Activated CD4-positive, alpha-beta T cell treated with anti-CD3 and anti-CD28 coated beads for 36 hours (primary cell): ENCODE measurements around the gene CFAP161. TPM values are rescaled to one million over a fixed set of nuclear protein-coding genes. Genes with fewer than 3 reads are reported as not detected.

Experiments used
- ATAC-seq: fragments of 200-7000 bp; cut with Tn5 transposase; one replicate; pipeline ENCODE4 v1.10.0; 2021; ENCODE audit warnings: mild to moderate bottlenecking, moderate library complexity
- CTCF ChIA-PET: fragments of 350-600 bp; sonication (Branson Sonifier 250); formaldehyde crosslinking; loops from one replicate; lab custom pipeline; 2021; ENCODE audit warnings: antibody characterized with exemption; lab: Charles Lee
- POLR2A ChIA-PET: fragments of 350-600 bp; sonication (Branson Sonifier 250); formaldehyde crosslinking; loops from one replicate; lab custom pipeline; 2021; ENCODE audit warnings: antibody characterized with exemption, inconsistent platforms; lab: Charles Lee
- DNase-seq: peaks from one replicate; pipeline ENCODE4 v3.0.0-alpha.2; 2020
- H3K27ac Mint-ChIP-seq: one replicate; pipeline ENCODE4 v1.8.0; 2021; ENCODE audit warnings: mixed read lengths
- H3K27me3 Mint-ChIP-seq: one replicate; pipeline ENCODE4 v1.8.0; 2021; ENCODE audit warnings: mixed read lengths
- H3K36me3 Mint-ChIP-seq: one replicate; pipeline ENCODE4 v1.8.0; 2021; ENCODE audit warnings: low read depth, mixed read lengths
- H3K4me1 Mint-ChIP-seq: one replicate; pipeline ENCODE4 v1.8.0; 2021; ENCODE audit warnings: mixed read lengths
- H3K4me3 Mint-ChIP-seq: one replicate; pipeline ENCODE4 v1.8.0; 2021; ENCODE audit warnings: mild to moderate bottlenecking, moderate library complexity, mixed read lengths
- H3K9me3 Mint-ChIP-seq: one replicate; pipeline ENCODE4 v1.8.0; 2021; ENCODE audit warnings: low read depth, mixed read lengths
- intact Hi-C, 2 experiments: fragments of 100-400 bp; cut with DNase I in 1 of 2; cut with micrococcal nuclease in 1 of 2; formaldehyde crosslinking; loops; one replicate each; pipeline versions ENCODE4 v1.14.2 to v1.15.1; 2022 to 2024; cut with DNase I, micrococcal nuclease
- total RNA-seq, 2 experiments: library from RNA; stranded (reverse); gene quantifications; one replicate each; pipeline ENCODE4 v1.2.3, GENCODE V29; 2021

The CFAP161 gene
- not detected for total RNA-seq

GRCh38 chr15:81133782-81134461 lies at the start of gene CFAP161:
Gene CFAP161, plus strand, starts transcription at chr15:81134270. Its CDS starts 60 bp downstream, at chr15:81134330.
- Mint-ChIP-seq H3K4me3 (peak within 1 kb of the TSS; percentile 18), H3K36me3 (peaks cover 3% of the 10 kb centered on the region), H3K27ac (no peak within 1 kb of the TSS), H3K4me1 (peaks cover 2% of the 10 kb centered on the region), H3K27me3 (peaks cover 45% of the 10 kb centered on the region), H3K9me3 (no peaks in the 10 kb centered on the region)
- ChIA-PET CTCF (interaction anchor here (0.7 to 2.0 kb wide), 2 partner anchors 132 to 707 kb away, joined by 3 to 10 read pairs; no protein-coding TSS in a partner anchor), POLR2A (no interaction called here)
- intact Hi-C loops: no loop called here
- ATAC-seq (peak; percentile 86), DNase-seq (peak; percentile 70)

GRCh38 chr15:81084716-81085115 lies 49.4 kb upstream of the CFAP161 start:
- Mint-ChIP-seq H3K36me3 (no peaks in the 10 kb centered on the region), H3K4me3 (no peak overlapping the region), H3K4me1 (peaks cover 6% of the 10 kb centered on the region), H3K9me3 (no peaks in the 10 kb centered on the region), H3K27ac (no peak overlapping the region), H3K27me3 (peaks cover 3% of the 10 kb centered on the region)
- CTCF ChIA-PET: interaction anchor here (1.8 to 2.1 kb wide), 2 partner anchors 181 kb away, joined by 3 to 6 read pairs; no protein-coding TSS in a partner anchor
- DNase-seq (no peak), ATAC-seq (no peak)
- intact Hi-C loops: no loop called here
- POLR2A ChIA-PET: no interaction called here

GRCh38 chr15:81085213-81085612 lies 48.9 kb upstream of the CFAP161 start:
- ATAC-seq: no peak
- POLR2A ChIA-PET: no interaction called here
- H3K4me3 Mint-ChIP-seq: no peak overlapping the region
- CTCF ChIA-PET: interaction anchor here (2.1 kb wide), 1 partner anchor 181 kb away, joined by 6 read pairs; no protein-coding TSS in a partner anchor
- peaks cover 6% of the 10 kb centered on the region for H3K27me3 Mint-ChIP-seq
- no peaks in the 10 kb centered on the region for H3K9me3 Mint-ChIP-seq
- H3K36me3 Mint-ChIP-seq: no peaks in the 10 kb centered on the region
- H3K27ac Mint-ChIP-seq: no peak overlapping the region
- H3K4me1 Mint-ChIP-seq: peaks cover 6% of the 10 kb centered on the region
- intact Hi-C loops: no loop called here
- DNase-seq: no peak

- CTCF ChIA-PET: interaction anchor here (0.5 to 2.1 kb wide), 2 partner anchors 27 to 180 kb away, joined by 3 to 6 read pairs; no protein-coding TSS in a partner anchor
- no peaks in the 10 kb centered on the region for H3K9me3 Mint-ChIP-seq
- H3K36me3 Mint-ChIP-seq: peaks cover 1% of the 10 kb centered on the region
- POLR2A ChIA-PET: no interaction called here
- H3K27ac Mint-ChIP-seq: no peak overlapping the region
- no peak for DNase-seq
- intact Hi-C loops: no loop called here
- H3K4me1 Mint-ChIP-seq: peaks cover 6% of the 10 kb centered on the region
- no peak overlapping the region for H3K4me3 Mint-ChIP-seq
- peaks cover 7% of the 10 kb centered on the region for H3K27me3 Mint-ChIP-seq
- ATAC-seq: no peak
These were observed 48.2 kb upstream of the CFAP161 start for GRCh38 chr15:81085898-81086297.

- Mint-ChIP-seq H3K9me3 (no peaks in the 10 kb centered on the region), H3K36me3 (peaks cover 1% of the 10 kb centered on the region), H3K4me1 (peaks cover 6% of the 10 kb centered on the region), H3K27ac (no peak overlapping the region), H3K27me3 (peaks cover 9% of the 10 kb centered on the region), H3K4me3 (no peak overlapping the region)
- ATAC-seq: no peak
- intact Hi-C loops: no loop called here
- DNase-seq: no peak
- POLR2A ChIA-PET: no interaction called here
- CTCF ChIA-PET: interaction anchor here (0.6 kb wide), 1 partner anchor 180 kb away, joined by 3 read pairs; no protein-coding TSS in a partner anchor
These were observed 47.0 kb upstream of the CFAP161 start for GRCh38 chr15:81087066-81087465.

- Mint-ChIP-seq H3K27ac (no peak overlapping the region), H3K27me3 (peaks cover 14% of the 10 kb centered on the region), H3K36me3 (peaks cover 1% of the 10 kb centered on the region), H3K4me1 (peaks cover 6% of the 10 kb centered on the region), H3K4me3 (no peak overlapping the region), H3K9me3 (no peaks in the 10 kb centered on the region)
- ChIA-PET CTCF (interaction anchor here (0.6 kb wide), 1 partner anchor 179 kb away, joined by 3 read pairs; no protein-coding TSS in a partner anchor), POLR2A (no interaction called here)
- DNase-seq (no peak), ATAC-seq (no peak)
- intact Hi-C loops: no loop called here
These were observed 46.4 kb upstream of the CFAP161 start for GRCh38 chr15:81087694-81088093.

- intact Hi-C loops: no loop called here
- no peak overlapping the region for H3K4me3 Mint-ChIP-seq
- POLR2A ChIA-PET: no interaction called here
- ATAC-seq (no peak), DNase-seq (no peak)
- H3K27me3 Mint-ChIP-seq: peaks cover 19% of the 10 kb centered on the region
- peaks cover 1% of the 10 kb centered on the region for H3K36me3 Mint-ChIP-seq
- H3K9me3 Mint-ChIP-seq: no peaks in the 10 kb centered on the region
- CTCF ChIA-PET: no interaction called here
- no peak overlapping the region for H3K27ac Mint-ChIP-seq
- H3K4me1 Mint-ChIP-seq: peaks cover 6% of the 10 kb centered on the region
These were observed 45.5 kb upstream of the CFAP161 start for GRCh38 chr15:81088470-81089013.

- intact Hi-C loops: no loop called here
- no peak for ATAC-seq
- H3K4me1 Mint-ChIP-seq: no peaks in the 10 kb centered on the region
- H3K4me3 Mint-ChIP-seq: no peak overlapping the region
- CTCF ChIA-PET: interaction anchor here (0.6 to 1.4 kb wide), 5 partner anchors 15 to 1654 kb away, joined by 3 to 5 read pairs (median 4); no protein-coding TSS in a partner anchor
- no peak for DNase-seq
- peaks cover 1% of the 10 kb centered on the region for H3K36me3 Mint-ChIP-seq
- POLR2A ChIA-PET: no interaction called here
- H3K27me3 Mint-ChIP-seq: peaks cover 32% of the 10 kb centered on the region
- no peaks in the 10 kb centered on the region for H3K9me3 Mint-ChIP-seq
- H3K27ac Mint-ChIP-seq: no peak overlapping the region
These were observed 42.0 kb upstream of the CFAP161 start for GRCh38 chr15:81091889-81092558.

- ChIA-PET POLR2A (no interaction called here), CTCF (interaction anchor here (1.0 to 1.4 kb wide), 6 partner anchors 9 to 173 kb away, joined by 3 to 5 read pairs (median 4); no protein-coding TSS in a partner anchor)
- no peak overlapping the region for H3K4me3 Mint-ChIP-seq
- H3K27me3 Mint-ChIP-seq: peaks cover 32% of the 10 kb centered on the region
- H3K36me3 Mint-ChIP-seq: peaks cover 1% of the 10 kb centered on the region
- DNase-seq (no peak), ATAC-seq (no peak)
- intact Hi-C loops: no loop called here
- H3K4me1 Mint-ChIP-seq: no peaks in the 10 kb centered on the region
- H3K27ac Mint-ChIP-seq: no peak overlapping the region
- no peaks in the 10 kb centered on the region for H3K9me3 Mint-ChIP-seq
These were observed 41.5 kb upstream of the CFAP161 start for GRCh38 chr15:81092559-81092902.

GRCh38 chr15:81093961-81094360 lies 40.1 kb upstream of the CFAP161 start:
- Mint-ChIP-seq H3K4me1 (peaks cover 9% of the 10 kb centered on the region), H3K27ac (no peak overlapping the region), H3K27me3 (peaks cover 44% of the 10 kb centered on the region), H3K36me3 (peaks cover 1% of the 10 kb centered on the region), H3K4me3 (no peak overlapping the region), H3K9me3 (no peaks in the 10 kb centered on the region)
- ChIA-PET POLR2A (no interaction called here), CTCF (interaction anchor here (0.6 kb wide), 1 partner anchor 310 kb away, joined by 3 read pairs; no protein-coding TSS in a partner anchor)
- no peak for ATAC-seq
- intact Hi-C loops: no loop called here
- no peak for DNase-seq

GRCh38 chr15:81095690-81096365 lies 38.2 kb upstream of the CFAP161 start:
- no peak for DNase-seq
- intact Hi-C loops: no loop called here
- Mint-ChIP-seq H3K4me1 (peaks cover 13% of the 10 kb centered on the region), H3K27me3 (peaks cover 40% of the 10 kb centered on the region), H3K9me3 (no peaks in the 10 kb centered on the region), H3K27ac (no peak overlapping the region), H3K36me3 (no peaks in the 10 kb centered on the region), H3K4me3 (no peak overlapping the region)
- no peak for ATAC-seq
- ChIA-PET POLR2A (no interaction called here), CTCF (interaction anchor here (0.6 to 2.0 kb wide), 3 partner anchors 11 to 1659 kb away, joined by 3 to 8 read pairs (median 5); no protein-coding TSS in a partner anchor)
